ENCODE data around the gene CMBL. TPM values are rescaled to one million over a fixed set of nuclear protein-coding genes. Genes with fewer than 3 reads are reported as not detected.

Gene CMBL
- total RNA-seq, 2 donors from 2014 or later: 10.4 to 20.5 TPM

GRCh38 chr5:10253390-10253789 lies 54.3 kb downstream of the CMBL start:
- Mint-ChIP-seq H3K4me3 (no peak overlapping the region), H3K27ac (no peak overlapping the region), H3K9me3 (no peaks in the 10 kb centered on the region), H3K4me1 (peaks cover 18% of the 10 kb centered on the region), H3K27me3 (ENCODE audit: insufficient read depth) (no peaks in the 10 kb centered on the region), H3K36me3 (ENCODE audit: low read depth) (peaks cover 55% of the 10 kb centered on the region)
- WGBS, 2 experiments (ENCODE audit: insufficient coverage in 1 of 2, insufficient read length in 1 of 2): 91 to 100% methylated on average over 2 to 3 of the region's 3 CpGs
- Histone ChIP-seq H3K4me1 (ENCODE audit: control insufficient read depth, insufficient read depth, low read length) (peaks cover 23% of the 10 kb centered on the region), H3K9me3 (ENCODE audit: control insufficient read depth, low read length) (no peaks in the 10 kb centered on the region), H3K4me3 (ENCODE audit: low read length) (peak overlapping the region; percentile 26), H3K36me3 (ENCODE audit: control insufficient read depth, insufficient read depth, low read length) (peaks cover 64% of the 10 kb centered on the region), H3K9ac (ENCODE audit: extremely low read depth, low read length, poor library complexity, severe bottlenecking) (no peak overlapping the region), H3K27me3 (ENCODE audit: control insufficient read depth, insufficient read depth, low read length, poor library complexity, severe bottlenecking) (no peaks in the 10 kb centered on the region), H3K27ac (ENCODE audit: low read depth, low read length) (no peak overlapping the region)
- TF ChIP-seq CTCF (conservative IDR thresholded peaks at IDR 0.05): no peak
- DNase-seq: no peak

DNA sequence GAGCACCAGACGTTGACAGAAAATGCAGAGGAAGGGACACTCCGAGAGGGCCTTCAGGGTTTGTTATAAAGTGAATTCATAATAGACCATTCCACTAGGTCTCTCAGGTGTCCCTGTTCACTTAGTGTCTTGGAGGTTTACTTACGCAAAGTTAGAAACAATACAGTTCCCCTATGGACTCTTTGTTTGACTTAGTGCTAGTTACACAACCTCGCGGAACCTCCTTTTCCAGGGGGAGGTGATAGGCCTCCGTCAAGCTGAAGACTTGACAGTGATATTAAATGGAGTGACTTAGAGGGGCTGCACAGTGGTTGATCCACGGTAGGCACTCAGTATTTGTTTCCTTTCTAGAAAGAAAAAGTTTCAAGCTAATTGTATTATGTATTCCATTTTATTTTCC lies 56.3 kb downstream of the CMBL start:
- Mint-ChIP-seq H3K4me1 (peaks cover 21% of the 10 kb centered on the region), H3K27me3 (ENCODE audit: insufficient read depth) (no peaks in the 10 kb centered on the region), H3K36me3 (ENCODE audit: low read depth) (peaks cover 36% of the 10 kb centered on the region), H3K27ac (peak overlapping the region; percentile 64), H3K4me3 (peak overlapping the region; percentile 75), H3K9me3 (no peaks in the 10 kb centered on the region)
- Histone ChIP-seq H3K36me3 (ENCODE audit: control insufficient read depth, insufficient read depth, low read length) (peaks cover 44% of the 10 kb centered on the region), H3K9ac (ENCODE audit: extremely low read depth, low read length, poor library complexity, severe bottlenecking) (peak overlapping the region; percentile 97), H3K9me3 (ENCODE audit: control insufficient read depth, low read length) (no peaks in the 10 kb centered on the region), H3K4me1 (ENCODE audit: control insufficient read depth, insufficient read depth, low read length) (peaks cover 10% of the 10 kb centered on the region), H3K4me3 (ENCODE audit: low read length) (peak overlapping the region; percentile 96), H3K27me3 (ENCODE audit: control insufficient read depth, insufficient read depth, low read length, poor library complexity, severe bottlenecking) (no peaks in the 10 kb centered on the region), H3K27ac (ENCODE audit: low read depth, low read length) (no peak overlapping the region)
- DNase-seq: peak; percentile 38
- TF ChIP-seq CTCF (conservative IDR thresholded peaks at IDR 0.05): no peak
- WGBS, 2 experiments (ENCODE audit: insufficient coverage in 1 of 2, insufficient read length in 1 of 2): 46 to 47% methylated on average over 3 to 7 of the region's 7 CpGs

DNA sequence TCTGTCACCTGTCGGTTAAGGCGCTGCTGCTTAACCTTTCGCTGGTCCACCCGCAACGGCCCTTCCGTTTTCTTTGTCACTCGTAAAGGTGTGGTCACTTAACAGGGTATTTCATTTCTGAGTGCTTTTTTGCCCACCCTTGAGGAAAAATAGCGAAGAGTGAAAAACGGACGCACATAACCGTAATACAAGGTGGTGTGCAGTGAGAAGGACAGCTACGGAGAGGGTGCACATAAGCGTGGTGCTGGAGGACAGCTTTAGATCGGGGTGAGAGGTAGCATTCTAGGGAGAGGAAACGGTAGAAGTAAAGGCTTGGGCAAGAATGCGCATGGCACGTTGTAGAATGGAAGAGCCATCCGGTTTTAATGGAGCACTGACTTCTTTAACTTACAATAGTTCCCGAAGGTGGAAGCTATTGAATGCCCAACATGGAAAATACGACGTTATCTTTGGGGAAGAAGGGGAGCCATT lies 56.9 kb downstream of the CMBL start:
- WGBS, 2 experiments (ENCODE audit: insufficient coverage in 1 of 2, insufficient read length in 1 of 2): 0% methylated on average over 21 of the region's 21 CpGs
- H3K27ac Mint-ChIP-seq: peak overlapping the region; percentile 64
- Histone ChIP-seq H3K27ac (ENCODE audit: low read depth, low read length) (peak overlapping the region; percentile 99), H3K4me1 (ENCODE audit: control insufficient read depth, insufficient read depth, low read length) (peaks cover 10% of the 10 kb centered on the region), H3K4me3 (ENCODE audit: low read length) (peak overlapping the region; percentile 96), H3K36me3 (ENCODE audit: control insufficient read depth, insufficient read depth, low read length) (peaks cover 38% of the 10 kb centered on the region), H3K9me3 (ENCODE audit: control insufficient read depth, low read length) (no peaks in the 10 kb centered on the region), H3K27me3 (ENCODE audit: control insufficient read depth, insufficient read depth, low read length, poor library complexity, severe bottlenecking) (no peaks in the 10 kb centered on the region), H3K9ac (ENCODE audit: extremely low read depth, low read length, poor library complexity, severe bottlenecking) (peak overlapping the region; percentile 97)
- H3K27me3 Mint-ChIP-seq (ENCODE audit: insufficient read depth): no peaks in the 10 kb centered on the region
- DNase-seq: no peak
- peaks cover 21% of the 10 kb centered on the region for H3K4me1 Mint-ChIP-seq
- no peaks in the 10 kb centered on the region for H3K9me3 Mint-ChIP-seq
- no peak for TF ChIP-seq CTCF (conservative IDR thresholded peaks at IDR 0.05)
- peaks cover 30% of the 10 kb centered on the region for H3K36me3 Mint-ChIP-seq (ENCODE audit: low read depth)
- peak overlapping the region; percentile 75 for H3K4me3 Mint-ChIP-seq
